Activated CD8-positive, alpha-beta memory T cell treated with anti-CD3 and anti-CD28 coated beads for 1 hour (primary cell): ENCODE measurements around the gene CMTM2.
"Not testable (repeated sequence)": the region's sequence is repeated elsewhere in the genome, so short reads cannot be mapped to it uniquely, and the experiment has no call there.

ENCODE experiments used
- DNase-seq, 2 donors: peaks; one replicate each; pipeline ENCODE4 v3.0.0-alpha.2; 2020; ENCODE audit warnings: low read depth in 1 of 2; ENCODE audit errors: extremely low read depth in 1 of 2

The CMTM2 gene

GRCh38 chr16:66605979-66606751, 26.9 kb downstream of the CMTM2 start:
- no peak for DNase-seq

GRCh38 chr16:66608241-66609138, 29.2 kb downstream of the CMTM2 start:
- DNase-seq, result peak; percentile 35 to 76

- DNase-seq, result no peak
Measured at GRCh38 chr16:66609139-66609510, 29.9 kb downstream of the CMTM2 start.

GRCh38 chr16:66610111-66610820, 31.0 kb downstream of the CMTM2 start:
- no peak for DNase-seq

- not testable (repeated sequence) for DNase-seq
Measured at GRCh38 chr16:66611911-66612310, 32.6 kb downstream of the CMTM2 start.

- no peak for DNase-seq
Measured at GRCh38 chr16:66612422-66612821, 33.2 kb downstream of the CMTM2 start.

GRCh38 chr16:66614161-66614802, 35.0 kb downstream of the CMTM2 start:
- DNase-seq, result no peak

GRCh38 chr16:66616169-66616568, 36.9 kb downstream of the CMTM2 start:
- no peak for DNase-seq

- DNase-seq, result no peak
Measured at GRCh38 chr16:66616592-66616991, 37.3 kb downstream of the CMTM2 start.

GRCh38 chr16:66617010-66617434, 37.8 kb downstream of the CMTM2 start:
- no peak for DNase-seq

- DNase-seq, result no peak
Measured at GRCh38 chr16:66617728-66618127, 38.5 kb downstream of the CMTM2 start.

- DNase-seq, result no peak
Measured at GRCh38 chr16:66618588-66619375, 39.5 kb downstream of the CMTM2 start.

- no peak for DNase-seq
Measured at GRCh38 chr16:66619534-66620428, 40.5 kb downstream of the CMTM2 start.

GRCh38 chr16:66620429-66620795, 41.1 kb downstream of the CMTM2 start:
- DNase-seq, result no peak

- no peak for DNase-seq
Measured at GRCh38 chr16:66621973-66622372, 42.7 kb downstream of the CMTM2 start.

- no peak for DNase-seq
Measured at GRCh38 chr16:66622863-66623262, 43.6 kb downstream of the CMTM2 start.

GRCh38 chr16:66623755-66624154, 44.5 kb downstream of the CMTM2 start:
- DNase-seq, result no peak

- not testable (repeated sequence) for DNase-seq
Measured at GRCh38 chr16:66627611-66628378, 48.5 kb downstream of the CMTM2 start.
